Measurements from ENCODE around the gene TBCCD1.

GRCh38 chr3:186612065-186612464, 44.9 kb upstream of the TBCCD1 start:
- TF ChIP-seq POLR2A (IDR thresholded peaks at IDR 0.05) (no peak), CTCF (IDR thresholded peaks at IDR 0.05) (no peak)

All from ovary (tissue), 3 donors.